ENCODE results near the gene LRRC55. TPM values are rescaled to one million over a fixed set of nuclear protein-coding genes. Genes with fewer than 3 reads are reported as not detected.

The LRRC55 gene
- total and polyA plus RNA-seq, 9 donors = 0.05 to 0.48 (median 0.11) TPM; not detected in 2

DNA sequence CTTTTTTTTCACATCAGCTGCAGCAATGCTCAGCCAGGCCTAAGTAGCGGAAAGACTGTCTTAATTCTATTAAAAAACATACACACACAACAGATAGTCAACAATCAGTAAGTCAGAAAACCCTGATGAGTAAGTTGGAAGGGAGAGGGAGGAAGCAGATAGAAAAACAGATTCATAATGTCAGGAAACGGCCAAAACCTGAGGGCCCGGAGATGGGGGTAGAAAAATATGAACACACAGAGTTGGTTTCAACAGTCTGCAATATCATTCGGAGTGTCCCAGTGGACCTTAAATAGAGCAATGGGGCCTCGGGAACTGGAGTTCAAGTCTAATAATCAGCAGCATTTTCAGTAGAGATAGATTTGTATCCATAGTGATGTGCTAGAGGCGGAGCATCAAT is 14.8 kb downstream of the LRRC55 start:
- intact Hi-C loops (cut with DNase I) = no loop called here
- Histone ChIP-seq H3K36me3 (no peaks in the 10 kb centered on the region), H3K4me1 (ENCODE audit: insufficient read depth) (no peaks in the 10 kb centered on the region), H3K4me3 (no peak overlapping the region), H3K27me3 (no peaks in the 10 kb centered on the region), H3K27ac (no peak overlapping the region), H3K9me3 (no peaks in the 10 kb centered on the region)
- DNase-seq = no peak
- WGBS, 3 donors = 84 to 89% (median 84%) methylated on average over 6 of the region's 6 CpGs
- TF ChIP-seq EP300 (IDR thresholded peaks at IDR 0.05) = no peak
- no peak for TF ChIP-seq POLR2A (IDR thresholded peaks at IDR 0.05)
- TF ChIP-seq, protein P1, sequence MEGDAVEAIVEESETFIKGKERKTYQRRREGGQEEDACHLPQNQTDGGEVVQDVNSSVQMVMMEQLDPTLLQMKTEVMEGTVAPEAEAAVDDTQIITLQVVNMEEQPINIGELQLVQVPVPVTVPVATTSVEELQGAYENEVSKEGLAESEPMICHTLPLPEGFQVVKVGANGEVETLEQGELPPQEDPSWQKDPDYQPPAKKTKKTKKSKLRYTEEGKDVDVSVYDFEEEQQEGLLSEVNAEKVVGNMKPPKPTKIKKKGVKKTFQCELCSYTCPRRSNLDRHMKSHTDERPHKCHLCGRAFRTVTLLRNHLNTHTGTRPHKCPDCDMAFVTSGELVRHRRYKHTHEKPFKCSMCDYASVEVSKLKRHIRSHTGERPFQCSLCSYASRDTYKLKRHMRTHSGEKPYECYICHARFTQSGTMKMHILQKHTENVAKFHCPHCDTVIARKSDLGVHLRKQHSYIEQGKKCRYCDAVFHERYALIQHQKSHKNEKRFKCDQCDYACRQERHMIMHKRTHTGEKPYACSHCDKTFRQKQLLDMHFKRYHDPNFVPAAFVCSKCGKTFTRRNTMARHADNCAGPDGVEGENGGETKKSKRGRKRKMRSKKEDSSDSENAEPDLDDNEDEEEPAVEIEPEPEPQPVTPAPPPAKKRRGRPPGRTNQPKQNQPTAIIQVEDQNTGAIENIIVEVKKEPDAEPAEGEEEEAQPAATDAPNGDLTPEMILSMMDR (IDR thresholded peaks at IDR 0.05) = no peak

DNA sequence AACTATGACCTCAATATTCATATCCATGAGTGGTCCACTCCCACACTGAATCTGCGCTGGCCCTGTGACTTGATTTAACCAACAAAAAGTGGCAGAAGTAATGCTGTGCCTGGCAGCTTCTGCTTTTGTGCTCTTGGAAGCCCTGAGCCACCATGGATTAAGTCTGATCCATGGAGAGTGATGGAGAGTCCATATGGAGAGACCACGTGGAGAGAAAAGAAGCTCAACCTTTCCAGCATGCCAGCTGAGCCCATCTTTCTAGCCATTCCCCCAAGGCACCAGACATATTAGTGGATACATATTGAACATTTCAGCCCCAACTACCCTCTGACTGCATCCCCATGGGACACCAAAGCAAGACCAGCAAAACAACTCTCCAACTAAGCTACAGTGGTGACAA is 16.0 kb downstream of the LRRC55 start:
- no peak overlapping the region for H3K4me3 ChIP-seq
- H3K27me3 ChIP-seq = no peaks in the 10 kb centered on the region
- WGBS, 3 donors = 85 to 93% (median 92%) methylated on average over 2 of the region's 2 CpGs
- TF ChIP-seq EP300 (IDR thresholded peaks at IDR 0.05) (no peak), POLR2A (IDR thresholded peaks at IDR 0.05) (no peak)
- TF ChIP-seq, protein P1 (IDR thresholded peaks at IDR 0.05) = no peak
- no peaks in the 10 kb centered on the region for H3K36me3 ChIP-seq
- no peak for DNase-seq
- H3K27ac ChIP-seq = no peak overlapping the region
- intact Hi-C loops (cut with DNase I) = no loop called here
- no peaks in the 10 kb centered on the region for H3K9me3 ChIP-seq
- H3K4me1 ChIP-seq (ENCODE audit: insufficient read depth) = peaks cover under 1% of the 10 kb centered on the region

DNA sequence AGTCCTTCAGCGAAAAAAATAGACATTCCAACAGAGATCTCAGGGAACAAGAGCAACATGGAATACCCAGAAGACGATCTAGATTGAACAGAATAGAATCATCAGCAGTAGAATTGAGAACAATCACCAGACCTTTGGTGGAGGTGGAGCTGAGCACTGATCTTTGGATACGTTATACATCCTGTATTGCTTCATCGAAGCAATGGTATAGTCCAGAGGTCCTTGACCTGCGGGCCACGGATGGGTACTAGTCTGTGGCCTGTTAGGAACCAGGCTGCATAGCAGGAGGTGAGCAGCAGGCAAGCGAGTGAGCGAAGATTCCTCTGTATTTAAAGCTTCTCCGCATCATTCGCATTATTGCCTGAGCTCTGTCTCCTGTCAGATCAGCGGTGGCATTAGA is 17.6 kb downstream of the LRRC55 start:
- H3K9me3 ChIP-seq = no peaks in the 10 kb centered on the region
- no peak overlapping the region for H3K27ac ChIP-seq
- H3K36me3 ChIP-seq = no peaks in the 10 kb centered on the region
- no peak for TF ChIP-seq EP300 (IDR thresholded peaks at IDR 0.05)
- no peak for TF ChIP-seq POLR2A (IDR thresholded peaks at IDR 0.05)
- TF ChIP-seq, protein P1 (IDR thresholded peaks at IDR 0.05) = no peak
- no peak overlapping the region for H3K4me3 ChIP-seq
- peaks cover 2% of the 10 kb centered on the region for H3K4me1 ChIP-seq (ENCODE audit: insufficient read depth)
- no peaks in the 10 kb centered on the region for H3K27me3 ChIP-seq
- no peak for DNase-seq
- WGBS, 3 donors = 91 to 97% (median 91%) methylated on average over 11 of the region's 11 CpGs
- intact Hi-C loops (cut with DNase I) = no loop called here

DNA sequence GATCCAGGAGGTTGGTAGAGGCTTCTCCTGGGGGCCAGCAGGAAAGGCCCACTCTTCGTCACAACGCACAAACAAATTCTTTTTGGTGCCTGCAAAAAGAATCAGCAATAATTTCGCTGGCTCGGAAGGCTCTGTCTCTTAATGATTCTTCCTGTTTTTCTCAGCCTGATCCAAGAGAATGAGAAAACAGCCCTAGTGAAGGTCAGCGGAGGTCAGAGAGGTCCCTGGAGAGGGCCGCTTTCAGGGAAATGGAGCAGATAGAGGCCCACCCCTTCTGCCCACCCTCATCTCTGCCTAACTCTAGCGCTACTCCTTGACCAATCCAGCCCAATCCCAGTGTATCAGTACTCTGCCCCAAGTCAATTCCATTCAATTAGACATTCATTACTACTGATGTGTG is 19.2 kb downstream of the LRRC55 start:
- WGBS, 3 donors = 70 to 79% (median 72%) methylated on average over 7 of the region's 7 CpGs
- peaks cover 2% of the 10 kb centered on the region for H3K4me1 ChIP-seq (ENCODE audit: insufficient read depth)
- TF ChIP-seq, protein P1 (IDR thresholded peaks at IDR 0.05) = no peak
- no peak for TF ChIP-seq POLR2A (IDR thresholded peaks at IDR 0.05)
- no peaks in the 10 kb centered on the region for H3K27me3 ChIP-seq
- no peaks in the 10 kb centered on the region for H3K9me3 ChIP-seq
- intact Hi-C loops (cut with DNase I) = no loop called here
- H3K4me3 ChIP-seq = no peak overlapping the region
- DNase-seq = no peak
- H3K27ac ChIP-seq = no peak overlapping the region
- H3K36me3 ChIP-seq = no peaks in the 10 kb centered on the region

DNA sequence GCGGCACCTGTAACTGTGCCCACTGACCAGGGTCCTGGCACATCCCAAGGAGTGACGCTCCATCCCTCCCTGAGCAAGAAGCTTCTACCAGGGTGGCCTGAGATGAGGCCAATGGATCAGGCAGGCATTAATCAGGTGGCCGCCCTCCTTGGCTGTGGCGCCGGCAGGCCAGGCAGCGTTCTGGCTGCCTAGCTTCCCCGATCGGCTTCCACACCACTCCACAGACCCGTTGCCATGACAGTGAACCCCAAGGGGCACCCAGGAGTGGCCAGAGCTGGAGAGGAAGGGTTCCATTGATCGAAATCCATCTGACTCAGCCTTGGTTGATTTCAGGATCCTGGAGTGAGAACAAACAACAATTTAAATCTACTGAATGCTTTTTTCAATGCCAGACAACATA is 20.5 kb downstream of the LRRC55 start:
- no peak overlapping the region for H3K27ac ChIP-seq
- H3K4me3 ChIP-seq = no peak overlapping the region
- no peaks in the 10 kb centered on the region for H3K27me3 ChIP-seq
- 80 to 81% (median 81%) methylated on average over 10 of the region's 10 CpGs for WGBS, 3 donors
- no peak for TF ChIP-seq EP300 (IDR thresholded peaks at IDR 0.05)
- TF ChIP-seq POLR2A (IDR thresholded peaks at IDR 0.05) = no peak
- TF ChIP-seq, protein P1 (IDR thresholded peaks at IDR 0.05) = no peak
- H3K4me1 ChIP-seq (ENCODE audit: insufficient read depth) = peaks cover 2% of the 10 kb centered on the region
- no peaks in the 10 kb centered on the region for H3K36me3 ChIP-seq
- no peaks in the 10 kb centered on the region for H3K9me3 ChIP-seq
- no peak for DNase-seq
- intact Hi-C loops (cut with DNase I) = no loop called here
